GM23248 (cell line): Measurements from ENCODE around the gene CCDC97.

Experiments used
- EZH2 ChIP-seq: fragments of 200-600 bp; sonication (generic); IDR thresholded peaks from 2 replicates; pipeline ENCODE4 v1.6.1; 2018; ENCODE audit warnings: antibody characterized with exemption, mild to moderate bottlenecking; ENCODE audit not compliant: insufficient read depth, poor library complexity, severe bottlenecking
- EZH2phosphoT487 ChIP-seq: fragments of 200-600 bp; sonication (generic); IDR thresholded peaks from 2 replicates; pipeline ENCODE4 v1.6.1; 2018; ENCODE audit warnings: antibody characterized with exemption, moderate library complexity, mild to moderate bottlenecking, low read depth; ENCODE audit not compliant: insufficient read depth

DNA sequence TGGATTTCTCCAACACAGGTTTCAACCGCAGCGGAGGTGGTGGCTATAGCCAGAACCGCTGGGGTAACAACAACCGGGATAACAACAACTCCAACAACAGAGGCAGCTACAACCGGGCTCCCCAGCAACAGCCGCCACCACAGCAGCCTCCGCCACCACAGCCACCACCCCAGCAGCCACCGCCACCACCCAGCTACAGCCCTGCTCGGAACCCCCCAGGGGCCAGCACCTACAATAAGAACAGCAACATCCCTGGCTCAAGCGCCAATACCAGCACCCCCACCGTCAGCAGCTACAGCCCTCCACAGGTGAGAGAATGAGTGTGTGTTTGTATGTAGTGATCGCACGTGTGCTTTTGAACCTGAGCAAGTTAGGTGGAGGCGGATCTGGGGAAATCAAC, 6.0 kb upstream of the CCDC97 start:
- no peak for TF ChIP-seq EZH2
- no peak for TF ChIP-seq EZH2phosphoT487
